ENCODE measurements around the gene PTPRN2.

Gene PTPRN2

DNA sequence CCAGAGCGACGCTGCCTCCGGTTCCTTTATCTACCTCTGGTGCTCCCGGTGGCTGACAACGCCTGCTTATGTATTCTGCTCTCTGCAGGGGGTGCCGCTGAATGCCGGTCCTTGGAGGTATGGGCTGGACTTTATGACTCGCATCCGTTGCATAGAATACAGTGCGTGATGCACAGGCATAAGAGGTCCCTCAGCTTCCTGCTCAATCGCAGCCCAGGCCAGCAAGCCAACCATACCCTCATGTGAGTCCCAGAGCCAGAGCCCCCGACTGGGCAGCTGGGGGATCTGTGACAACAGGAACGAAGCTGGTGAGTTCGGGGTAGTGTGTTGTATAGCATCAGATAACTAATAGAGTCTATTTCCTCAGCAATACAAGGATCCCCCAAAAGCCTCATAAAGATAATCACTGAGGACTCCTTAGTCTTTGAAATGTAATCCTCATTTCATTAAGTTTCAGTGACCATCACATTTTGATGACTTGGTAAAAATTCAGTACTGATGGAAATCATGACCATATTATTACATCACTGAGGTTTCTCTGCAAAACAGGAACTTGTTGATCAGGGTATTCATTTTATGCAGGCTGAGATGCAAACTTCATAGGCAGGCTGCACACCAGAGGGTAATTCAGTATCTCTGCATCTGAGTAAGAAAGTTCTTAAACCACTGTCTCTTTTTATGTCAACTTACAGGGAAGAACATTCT lies 607.8 kb downstream of the PTPRN2 start:
- no peak for FAIRE-seq

DNA sequence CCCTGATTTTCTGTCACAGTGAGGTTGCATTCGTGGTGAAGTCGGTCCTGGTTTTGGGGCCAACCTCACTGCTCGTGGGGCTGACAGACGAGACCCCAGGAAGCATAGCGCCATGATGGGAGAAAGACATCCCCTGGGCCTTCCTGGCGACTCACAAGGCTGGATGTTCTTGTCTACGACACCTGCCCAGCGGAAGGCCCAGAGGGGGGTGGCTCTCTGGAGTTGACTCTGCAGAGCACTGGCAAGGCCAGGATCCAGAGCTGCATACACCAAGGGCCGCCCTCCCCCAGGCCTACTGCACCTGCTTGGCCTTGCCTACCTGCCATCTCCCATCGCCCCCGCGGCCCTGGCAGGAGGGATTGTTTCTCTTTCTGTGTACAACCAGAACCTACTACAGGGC lies 608.9 kb downstream of the PTPRN2 start:
- FAIRE-seq, result no peak

DNA sequence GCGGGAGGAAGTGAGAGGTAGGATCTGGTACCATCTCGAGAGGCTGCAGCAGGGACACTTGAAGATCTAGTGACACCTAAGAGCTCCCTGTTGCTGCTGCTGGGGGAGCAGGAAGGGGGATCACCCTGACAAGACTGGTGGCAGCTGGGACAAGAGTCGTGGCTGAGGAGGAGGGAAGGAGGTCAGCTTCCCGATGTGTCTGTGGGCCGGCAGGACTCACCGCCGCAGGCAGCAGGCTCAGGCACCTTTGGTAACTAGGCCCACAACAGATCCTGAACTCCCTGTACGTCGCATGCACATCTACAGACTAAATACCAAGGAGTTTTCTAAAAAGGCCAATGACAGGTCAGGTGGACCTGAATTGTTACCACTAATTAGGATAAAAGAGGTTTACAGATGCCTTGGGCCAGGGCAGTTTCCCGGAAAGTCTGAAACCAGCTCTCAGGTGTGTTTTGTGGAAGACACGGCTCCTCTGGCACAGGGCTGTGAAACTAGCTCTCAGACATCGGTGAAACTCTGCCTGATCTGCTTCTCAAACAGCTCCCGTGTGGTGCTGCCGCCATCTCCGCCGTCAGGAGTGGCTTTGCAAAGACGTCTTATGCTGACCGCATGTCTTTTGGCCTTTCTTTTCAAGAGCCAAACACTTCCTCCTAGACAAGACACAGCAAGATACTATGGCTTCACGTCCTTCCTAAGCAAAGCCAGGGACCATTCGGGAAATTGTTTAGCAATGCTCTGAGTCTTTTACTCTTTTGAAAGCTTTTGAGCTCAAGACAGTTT lies 609.7 kb downstream of the PTPRN2 start:
- FAIRE-seq, result no peak

DNA sequence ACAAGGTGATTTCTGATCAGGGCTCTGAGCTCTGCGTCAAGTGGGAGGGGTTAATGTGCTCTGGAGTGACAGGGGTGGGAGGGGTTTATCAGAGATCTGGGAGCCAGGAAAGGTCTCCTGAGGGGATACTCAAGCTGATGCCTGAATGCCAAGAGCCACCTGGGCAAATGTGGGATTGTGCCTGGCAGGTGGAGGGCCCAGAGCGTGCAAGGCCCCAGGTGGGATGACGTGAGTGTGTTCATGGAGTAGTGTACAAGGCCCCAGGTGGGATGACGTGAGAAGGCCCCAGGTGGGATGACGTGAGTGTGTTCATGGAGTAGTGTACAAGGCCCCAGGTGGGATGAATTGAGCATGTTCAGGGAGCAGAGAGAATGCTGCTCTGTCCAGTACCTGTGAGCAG lies 610.3 kb downstream of the PTPRN2 start:
- no peak for FAIRE-seq

DNA sequence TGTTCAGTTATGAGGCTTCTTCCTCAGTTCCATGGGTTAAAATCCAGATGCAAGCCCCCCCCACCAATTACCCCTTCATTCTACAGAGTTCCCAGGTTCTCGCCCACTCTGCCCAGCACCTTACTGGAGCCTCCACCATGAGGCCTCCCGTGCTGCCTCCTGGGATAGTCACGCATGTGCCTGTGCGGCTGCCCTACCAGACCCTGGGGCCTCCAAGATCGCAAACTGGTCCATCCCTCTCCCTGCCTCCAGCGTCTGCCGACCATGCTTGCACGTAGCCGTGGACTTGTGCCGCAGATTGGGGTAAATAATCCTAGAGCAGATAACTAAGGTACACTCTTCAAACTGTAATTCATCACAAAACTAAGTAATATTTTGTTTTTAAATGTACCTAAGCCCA lies 611.2 kb downstream of the PTPRN2 start:
- FAIRE-seq, result no peak

DNA sequence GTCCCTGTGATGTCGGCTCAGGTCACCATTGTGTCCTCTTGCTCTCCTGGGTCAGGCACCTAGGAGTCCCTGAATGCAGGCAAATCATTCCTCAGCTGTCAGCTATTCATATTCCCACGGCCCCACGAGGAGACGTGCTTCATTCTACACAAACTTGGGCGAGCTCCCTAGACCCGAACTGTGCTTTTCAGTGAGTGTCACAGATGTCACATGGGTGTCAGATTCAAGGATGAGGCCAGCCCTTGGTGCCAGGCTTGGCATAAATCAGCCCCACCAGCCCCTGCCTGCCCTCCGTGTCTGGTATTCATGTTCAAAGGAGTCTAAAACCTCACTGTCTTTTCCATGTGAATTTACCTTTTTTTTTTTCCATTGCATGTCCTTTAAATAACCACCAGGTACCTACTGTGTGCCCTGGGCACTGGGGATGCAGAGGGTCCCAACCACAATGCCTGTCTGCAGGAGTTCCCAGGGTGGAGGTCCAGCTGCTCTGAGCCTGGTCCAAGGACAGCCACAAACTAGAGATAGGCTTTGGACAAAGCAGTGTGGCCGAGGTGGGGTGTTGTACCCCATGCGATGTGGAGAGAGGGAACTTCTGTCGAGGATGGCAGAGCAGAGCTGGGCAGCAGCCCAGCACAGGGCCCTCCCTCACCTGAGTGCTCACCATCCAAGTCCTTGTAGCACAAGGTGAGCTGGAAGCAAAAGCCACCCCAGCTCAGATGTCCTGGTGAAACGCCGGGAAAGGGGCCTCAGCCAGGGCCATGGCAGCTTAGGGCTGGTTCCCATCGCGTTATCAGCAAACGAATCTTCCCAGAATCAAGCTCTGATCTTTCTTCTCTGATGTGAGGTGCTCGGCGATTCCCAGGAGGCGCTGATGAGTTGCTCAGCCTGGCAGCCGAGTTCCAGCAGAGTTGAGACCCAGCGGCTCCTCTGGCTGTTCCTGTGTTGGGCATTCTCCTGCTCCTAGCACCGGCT lies 611.9 kb downstream of the PTPRN2 start:
- FAIRE-seq, result no peak

DNA sequence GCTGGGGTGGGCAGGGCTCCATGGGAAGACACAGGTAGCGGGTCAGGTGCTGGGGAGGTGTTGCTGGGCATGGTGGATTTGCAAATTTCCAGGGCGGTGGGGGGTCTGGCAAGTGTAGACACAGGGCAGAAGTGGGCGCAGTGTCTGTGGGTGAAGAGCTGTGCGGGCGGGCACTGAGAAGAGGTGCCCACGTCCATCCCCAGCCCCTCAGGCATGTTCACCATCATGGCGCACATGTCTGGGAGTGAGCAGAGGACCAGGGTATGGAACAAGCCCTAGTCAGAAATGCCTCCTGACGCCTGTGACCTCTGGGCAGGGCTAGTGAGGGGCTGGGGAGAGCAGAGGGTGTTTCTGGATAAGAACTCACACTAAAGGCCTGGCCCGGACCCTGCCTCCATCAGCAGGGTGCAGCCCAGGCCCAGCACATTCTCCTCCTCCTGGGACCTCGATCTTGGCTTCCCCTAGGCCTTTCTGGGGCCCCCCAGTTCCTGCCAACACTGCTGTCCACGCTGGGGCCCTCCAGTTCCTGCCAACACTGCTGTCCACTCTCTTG lies 612.9 kb downstream of the PTPRN2 start:
- FAIRE-seq, result no peak

DNA sequence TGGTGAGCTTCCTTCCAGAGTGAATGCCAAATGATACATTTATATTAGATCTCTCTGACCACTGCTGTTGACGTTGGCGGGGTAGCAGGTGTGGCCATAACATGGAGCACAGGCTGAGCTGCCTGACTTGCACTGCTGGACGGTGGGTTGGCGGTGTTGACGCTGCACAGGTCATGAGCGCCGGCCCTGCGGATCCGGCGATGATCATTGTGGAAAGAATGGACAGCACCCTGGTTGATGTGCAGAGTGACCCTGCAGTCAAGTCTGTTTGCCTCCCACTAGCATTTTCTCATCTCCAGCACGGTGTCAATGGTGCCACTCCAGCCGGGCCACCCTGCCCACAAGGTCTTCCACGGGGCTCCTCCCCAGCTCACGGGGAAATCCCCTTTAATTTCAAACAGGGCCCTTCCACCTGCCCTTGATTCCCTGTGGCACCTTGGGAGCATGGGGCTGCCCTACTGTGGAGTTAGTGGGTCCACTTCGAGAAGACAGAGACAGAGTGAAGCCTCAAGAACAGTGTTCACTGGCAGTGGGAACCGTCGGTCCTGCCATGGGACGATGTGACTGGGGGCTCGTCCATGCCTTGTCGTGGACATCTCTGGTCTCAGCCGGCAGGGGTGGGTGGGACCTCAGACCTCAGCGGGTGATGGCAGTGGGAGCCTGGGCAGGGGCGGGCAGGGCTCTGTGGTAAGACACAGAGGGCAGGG lies 613.5 kb downstream of the PTPRN2 start:
- FAIRE-seq, result no peak

DNA sequence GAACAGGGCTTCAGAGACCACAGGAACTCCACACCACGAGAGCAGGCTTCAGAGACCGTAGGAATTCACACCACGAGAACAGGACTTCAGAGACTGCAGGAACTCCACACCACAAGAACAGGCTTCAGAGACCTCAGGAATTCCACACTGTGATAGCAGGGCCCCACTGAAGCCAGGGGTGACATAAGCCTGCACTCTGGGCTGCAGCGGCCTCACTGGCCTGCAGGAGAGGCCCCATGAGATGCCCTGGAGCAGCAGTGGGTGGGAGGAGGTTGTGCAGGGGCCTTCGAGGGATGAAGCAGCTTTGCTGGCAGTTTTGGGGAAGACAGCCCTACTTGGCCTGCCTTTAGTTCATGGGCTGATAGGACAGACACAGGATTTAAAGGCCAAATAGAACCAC lies 614.7 kb downstream of the PTPRN2 start:
- no peak for FAIRE-seq

DNA sequence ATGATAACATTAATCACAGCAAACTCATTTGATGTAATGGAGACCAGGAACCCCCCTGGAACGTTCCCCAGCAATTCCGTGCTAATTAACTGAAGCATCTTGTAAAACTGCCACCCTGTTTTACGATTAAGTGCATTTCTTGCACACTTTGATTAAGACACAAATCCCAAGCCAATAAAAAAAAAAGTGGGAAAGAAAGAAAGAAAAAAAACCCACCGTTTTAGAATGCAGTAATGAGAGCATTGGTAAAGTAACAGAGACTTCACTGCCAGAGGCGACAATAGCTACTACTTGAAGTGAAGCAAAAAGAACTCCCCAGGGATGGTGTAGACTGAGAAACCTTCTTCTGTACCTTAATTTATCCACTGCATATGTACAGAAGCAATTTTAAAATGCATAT lies 616.1 kb downstream of the PTPRN2 start:
- FAIRE-seq, result no peak

DNA sequence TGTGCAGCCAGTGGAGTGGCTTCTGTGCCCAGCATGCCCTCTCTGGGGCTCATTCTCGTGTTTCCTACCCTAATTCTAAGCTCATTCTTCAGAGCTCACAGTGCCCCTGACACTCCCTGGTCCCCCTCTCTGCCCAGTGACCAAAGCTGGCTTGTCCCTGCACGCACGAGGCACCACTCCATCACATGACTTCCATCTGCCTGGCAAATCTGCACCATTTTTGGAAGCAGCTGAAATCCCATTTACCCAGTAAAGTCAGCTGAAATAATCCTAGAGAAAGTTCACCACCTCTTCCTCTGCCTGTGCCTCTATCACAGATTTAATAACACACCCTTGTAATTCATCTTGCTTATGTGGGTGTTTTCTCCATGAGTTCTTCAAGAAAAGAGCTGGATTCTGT lies 616.9 kb downstream of the PTPRN2 start:
- FAIRE-seq, result no peak

DNA sequence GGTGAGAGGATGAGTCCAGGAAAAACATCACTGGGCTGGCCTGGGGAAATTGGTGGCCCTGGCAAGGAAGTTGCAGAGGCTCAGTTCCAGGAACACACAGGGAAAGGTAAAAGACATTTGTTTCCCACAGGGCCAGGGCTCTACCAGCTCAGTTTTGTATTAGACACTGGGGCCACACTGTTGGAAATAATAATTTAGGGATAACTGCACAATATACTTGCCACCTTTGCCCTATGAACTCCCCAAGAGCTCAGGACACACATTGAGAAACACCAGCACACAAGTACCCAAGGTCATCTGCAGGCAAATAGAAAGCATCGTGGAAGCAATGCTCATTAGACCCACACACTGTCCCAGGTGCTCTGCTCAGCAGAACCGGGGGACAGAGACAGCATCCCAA lies 617.6 kb downstream of the PTPRN2 start:
- no peak for FAIRE-seq

DNA sequence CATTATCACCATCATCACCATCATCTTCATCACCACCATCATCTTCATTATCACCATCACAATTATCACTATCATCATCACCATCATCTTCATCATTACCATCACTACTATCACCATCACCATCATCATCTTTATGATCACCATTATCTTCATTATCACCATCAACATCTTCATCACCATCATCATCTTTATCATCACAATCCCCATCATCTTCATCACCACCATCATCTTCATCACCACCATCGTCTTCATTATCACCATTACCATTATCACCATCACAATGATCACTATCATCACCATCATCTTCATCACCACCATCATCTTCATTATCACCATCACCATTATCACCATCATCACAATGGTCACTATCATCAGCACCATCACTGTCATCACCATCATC lies 621.1 kb downstream of the PTPRN2 start:
- FAIRE-seq, result no peak

DNA sequence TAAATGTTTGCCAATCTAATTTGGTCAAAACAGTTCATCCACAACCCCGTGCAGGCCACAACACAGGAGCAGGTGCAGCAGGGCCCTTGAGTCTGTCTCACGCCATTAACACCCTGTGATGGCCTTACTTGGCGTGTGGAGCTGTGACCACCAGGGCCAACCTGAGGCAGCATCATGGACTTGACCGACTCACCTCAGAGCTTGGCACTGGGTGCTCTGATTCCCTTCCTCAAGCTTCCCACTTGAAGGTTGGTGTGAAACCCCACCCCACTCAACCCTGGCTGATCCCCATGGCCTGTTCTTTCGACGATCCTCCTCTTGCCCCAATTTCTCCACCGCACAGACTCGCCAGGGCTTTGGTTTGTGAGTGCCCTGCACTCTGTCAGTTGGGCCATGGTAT lies 623.1 kb downstream of the PTPRN2 start:
- FAIRE-seq, result no peak

DNA sequence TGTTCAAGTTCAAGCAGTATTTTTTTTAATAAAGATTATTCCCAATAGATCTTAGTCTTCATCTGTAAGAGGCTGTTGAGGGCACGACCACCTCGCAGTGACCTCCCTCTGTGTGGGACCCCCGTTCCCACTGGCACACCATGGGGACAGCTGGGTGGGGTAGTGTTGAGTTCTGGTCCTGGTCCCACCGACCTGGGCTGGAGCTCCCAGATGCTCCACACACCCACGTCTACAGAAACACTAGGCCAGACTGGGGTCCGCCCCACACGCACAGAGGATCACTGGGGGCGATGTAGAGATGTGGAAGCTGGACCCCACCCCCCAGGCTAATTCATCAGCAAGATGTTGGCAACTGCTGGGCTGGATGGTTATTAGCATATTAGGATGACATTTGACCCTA lies 623.6 kb downstream of the PTPRN2 start:
- no peak for FAIRE-seq

DNA sequence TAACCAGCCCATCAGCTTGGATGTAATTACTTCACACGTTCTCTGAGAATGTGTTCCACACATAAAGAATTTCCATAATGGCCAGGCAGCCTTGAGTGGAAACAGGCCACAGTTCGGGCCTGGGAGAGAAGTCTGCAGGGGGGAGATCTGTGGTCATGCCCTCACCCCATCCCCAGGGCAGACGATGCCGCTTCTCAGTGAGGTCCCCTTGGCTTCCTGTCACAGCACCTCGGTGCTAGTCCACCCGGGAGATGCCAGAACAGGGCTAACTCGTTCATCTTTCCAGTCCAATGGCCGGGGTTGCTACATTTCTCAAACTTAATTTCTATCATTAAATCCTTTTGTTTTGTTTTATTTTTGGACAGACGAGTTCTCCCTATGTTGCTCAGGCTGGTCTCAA lies 624.1 kb downstream of the PTPRN2 start:
- FAIRE-seq, result no peak

DNA sequence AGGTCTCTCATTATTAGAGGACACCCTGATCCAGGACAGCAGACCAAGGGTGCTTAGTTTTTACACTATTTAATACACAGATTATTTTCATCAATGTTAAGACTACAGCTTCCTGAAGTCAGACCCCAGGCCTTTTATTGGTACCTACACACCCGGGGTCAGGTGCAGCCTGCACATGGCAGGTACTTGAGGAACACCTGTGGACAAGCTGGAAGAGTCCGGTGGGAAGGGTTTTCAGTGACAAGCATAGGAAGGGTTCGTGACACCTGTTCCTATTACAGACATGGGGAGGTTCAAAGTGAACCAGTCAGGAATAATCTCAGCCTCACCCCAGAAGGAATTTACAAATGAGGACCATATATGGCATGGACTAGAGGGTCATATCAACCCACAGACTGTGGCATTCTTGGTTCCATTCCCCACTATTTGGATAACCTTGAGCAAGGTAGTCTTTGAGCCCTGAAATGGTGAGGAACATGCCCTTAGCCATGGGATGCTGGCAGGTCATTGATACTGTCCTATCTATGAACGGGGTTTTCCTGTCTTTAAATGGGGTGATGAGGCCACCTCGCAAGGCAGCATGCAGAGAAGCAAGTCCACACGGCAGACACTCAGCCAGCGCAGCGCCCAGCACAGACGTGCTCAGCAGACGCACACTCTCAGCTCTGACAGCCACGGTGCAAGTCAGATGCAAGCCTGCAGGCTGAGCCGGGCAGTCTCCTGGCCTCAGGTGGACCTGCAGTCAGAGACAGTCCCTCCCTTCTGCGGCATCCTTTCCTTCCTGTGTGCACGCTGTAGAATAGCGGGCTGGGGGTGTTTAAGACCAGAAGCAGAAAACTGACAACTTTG lies 624.9 kb downstream of the PTPRN2 start:
- FAIRE-seq, result no peak

DNA sequence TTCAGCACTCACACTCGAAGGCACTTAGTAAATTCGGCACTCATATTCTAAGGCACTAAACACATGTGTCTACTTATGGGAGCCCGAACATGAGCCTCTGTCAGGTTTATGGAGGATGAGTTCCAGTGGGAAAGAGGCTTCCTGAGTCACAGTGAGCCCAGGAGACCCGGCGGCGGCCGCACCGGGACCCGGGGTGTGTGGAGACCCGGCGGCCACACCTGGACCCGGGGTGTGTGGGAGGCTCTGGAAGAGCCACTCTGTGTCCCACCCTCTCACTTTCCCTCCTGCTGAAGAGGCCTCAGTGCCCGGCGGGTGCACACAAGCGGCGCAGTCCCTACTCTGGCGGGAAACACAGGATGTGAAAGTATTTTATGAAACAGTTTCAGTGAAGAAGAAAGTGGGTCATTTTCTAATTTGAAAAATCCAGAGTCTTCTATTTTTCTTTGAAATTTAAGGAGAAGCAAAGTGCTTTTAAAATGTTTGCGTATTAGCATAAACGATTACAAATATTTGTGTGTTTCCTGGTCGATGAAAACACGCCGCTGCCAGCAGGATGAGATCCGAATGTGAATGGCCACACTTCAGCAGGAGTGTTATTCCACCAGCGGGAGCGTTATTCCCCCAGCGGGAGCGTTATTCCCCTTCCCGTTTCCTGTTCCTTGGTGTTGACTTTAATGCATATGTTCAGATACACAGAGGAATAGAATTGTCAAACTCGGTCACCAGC lies 625.7 kb downstream of the PTPRN2 start:
- FAIRE-seq, result no peak

DNA sequence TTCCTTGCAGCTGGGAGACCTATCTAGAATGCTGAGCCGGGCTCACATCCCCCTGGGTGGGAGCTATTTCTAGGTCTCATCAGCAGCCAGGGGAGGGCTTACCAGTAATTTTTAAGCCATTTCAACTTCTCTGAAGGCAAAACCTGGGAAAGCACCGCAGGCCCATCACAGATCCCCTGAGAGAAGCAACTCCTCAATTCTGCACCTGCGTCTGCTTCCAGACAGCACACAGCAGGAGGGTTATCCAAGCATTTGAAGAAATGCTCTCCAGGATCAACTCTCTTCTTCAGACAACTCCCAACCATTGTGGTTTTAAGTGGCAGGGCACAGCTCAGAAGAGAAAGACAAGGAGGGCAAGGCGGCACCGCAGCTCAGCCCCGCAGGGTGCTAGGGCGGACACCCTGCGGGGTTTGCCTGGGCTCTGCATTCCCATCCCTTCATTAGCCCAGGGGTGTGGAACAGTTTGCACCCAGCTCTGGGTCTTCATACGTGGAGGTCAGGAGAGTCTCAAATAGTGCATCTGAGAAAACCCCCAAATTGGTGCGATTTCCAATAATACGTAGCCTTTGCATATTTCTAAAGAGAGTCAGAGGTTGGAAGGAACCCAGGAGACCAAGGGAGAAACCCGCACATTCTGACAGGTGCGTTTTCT lies 632.1 kb downstream of the PTPRN2 start:
- no peak for FAIRE-seq

DNA sequence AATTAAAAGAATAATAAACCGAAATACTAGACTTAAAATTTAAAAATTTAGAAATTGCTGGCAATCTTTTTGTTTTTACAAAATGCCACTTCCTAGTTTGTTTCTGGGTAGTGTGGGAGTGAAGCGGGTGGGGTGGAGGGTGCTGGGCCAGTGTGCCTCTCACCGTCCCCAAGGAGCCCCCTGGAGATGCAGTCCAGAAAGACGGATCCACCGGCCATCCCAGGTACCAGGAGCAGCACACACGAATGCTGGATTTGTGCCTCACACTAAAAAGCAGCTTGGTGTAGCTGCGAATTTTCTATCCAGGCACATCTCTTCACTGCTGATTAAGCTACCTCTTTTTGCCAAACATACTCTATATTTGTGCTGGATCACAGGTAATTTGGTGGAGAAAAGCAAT lies 632.7 kb downstream of the PTPRN2 start:
- no peak for FAIRE-seq
